A549 (cell line): Measurements from ENCODE around the gene LCOR. TPM values are rescaled to one million over a fixed set of nuclear protein-coding genes. Genes with fewer than 3 reads are reported as not detected.

ENCODE experiments used
- ATAC-seq, 2 experiments: fragments of 200-7000 bp in 1 of 2; fragments of >200 bp in 1 of 2; cut with Nextera tagmentation in 1 of 2; cut with Tn5 transposase in 1 of 2; 3 replicates each; pipeline versions ENCODE4 v1.8.0 to v1.9.1; 2018 to 2020; ENCODE audit warnings: mild to moderate bottlenecking in 1 of 2, moderate library complexity in 1 of 2
- CTCF ChIA-PET: fragments of 300-600 bp; sonication (Branson Sonifier 250); formaldehyde crosslinking; extraction: SDS; loops from one replicate; lab custom pipeline; 2021; ENCODE audit warnings: antibody characterized with exemption, inconsistent platforms; lab: Yijun Ruan, JAX
- POLR2A ChIA-PET: fragments of 350-600 bp; formaldehyde crosslinking; extraction: SDS; loops from one replicate; lab custom pipeline; 2021; ENCODE audit warnings: antibody characterized with exemption, inconsistent platforms; lab: Yijun Ruan, JAX
- DNase-seq, 2 experiments: peaks; one replicate each; pipeline versions ENCODE4 v3.0.0 to v3.0.0-alpha.2; 2011 to 2016; ENCODE audit warnings: low read depth in 1 of 2, low spot score in 1 of 2
- FAIRE-seq: peaks from 2 replicates; lab custom pipeline; 2011; peaks lifted over from hg19 to GRCh38; lab: Jason Lieb, UNC
- H3K27ac ChIP-seq, 2 experiments: fragments of >200 bp; sonication (Bioruptor Twin); formaldehyde crosslinking; 3 replicates each; pipeline ENCODE4 v1.5.1; 2016 to 2017
- H3K4me1 ChIP-seq: fragments of >200 bp; sonication (Bioruptor Twin); formaldehyde crosslinking; 3 replicates; pipeline ENCODE4 v1.6.1; 2016
- H3K4me2 ChIP-seq: fragments of >200 bp; sonication (Bioruptor Twin); formaldehyde crosslinking; 3 replicates; pipeline ENCODE4 v1.6.1; 2016
- H3K4me3 ChIP-seq: fragments of >200 bp; sonication (Bioruptor Twin); formaldehyde crosslinking; 3 replicates; pipeline ENCODE4 v1.5.1; 2016
- H3K9me3 ChIP-seq: fragments of >200 bp; sonication (Bioruptor Twin); formaldehyde crosslinking; 3 replicates; pipeline ENCODE4 v1.6.1; 2016
- CBX2 ChIP-seq: fragments of 200-600 bp; sonication (generic); IDR thresholded peaks from 2 replicates; pipeline ENCODE4 v1.6.1; 2016; ENCODE audit warnings: low read depth, mild to moderate bottlenecking, borderline replicate concordance
- EP300 ChIP-seq, 2 experiments: fragments of >200 bp; sonication (Bioruptor Twin); formaldehyde crosslinking; IDR thresholded peaks; 2 replicates in 1 of 2; 3 replicates in 1 of 2; pipeline ENCODE4 v1.6.1; 2016 to 2017
- FOSL2 ChIP-seq, 2 experiments: fragments of 450-650 bp in 1 of 2; fragments of >200 bp in 1 of 2; sonication (Bioruptor Twin) in 1 of 2; formaldehyde crosslinking; IDR thresholded peaks; 2 replicates each; pipeline versions ENCODE4 v1.5.0 to v1.6.1; 2016 to 2020; ENCODE audit warnings: mild to moderate bottlenecking in 1 of 2, moderate library complexity in 1 of 2
- HMGXB4 ChIP-seq: fragments of 250-450 bp; sonication (Bioruptor Pico); IDR thresholded peaks from 2 replicates; pipeline ENCODE4 v1.5.0; 2021; ENCODE audit warnings: mild to moderate bottlenecking, moderate library complexity, borderline replicate concordance
- JUN ChIP-seq, 2 experiments: fragments of >200 bp; sonication (Bioruptor Twin); formaldehyde crosslinking; IDR thresholded peaks; 2 replicates in 1 of 2; 3 replicates in 1 of 2; pipeline ENCODE4 v1.6.1; 2016 to 2017
- JUNB ChIP-seq: fragments of >200 bp; sonication (Bioruptor Twin); formaldehyde crosslinking; IDR thresholded peaks from 2 replicates; pipeline ENCODE4 v1.6.1; 2016
- MAX ChIP-seq: IDR thresholded peaks from 2 replicates; pipeline ENCODE4 v1.6.1; 2012
- NPAS2 ChIP-seq: fragments of 250-450 bp; sonication (Bioruptor Pico); IDR thresholded peaks from 2 replicates; pipeline ENCODE4 v1.8.0; 2022; ENCODE audit warnings: mild to moderate bottlenecking, moderate library complexity, borderline replicate concordance
- POLR2AphosphoS2 ChIP-seq: conservative IDR thresholded peaks from 2 replicates; pipeline ENCODE4 v1.6.1; 2012; ENCODE audit warnings: low read length, improper control_type of control experiment, inconsistent platforms
- RARB ChIP-seq: fragments of 250-450 bp; sonication (Bioruptor Pico); IDR thresholded peaks from 2 replicates; pipeline ENCODE4 v1.8.0; 2021; ENCODE audit warnings: mild to moderate bottlenecking, moderate library complexity
- REST ChIP-seq: fragments of 200-600 bp; sonication (generic); IDR thresholded peaks from 2 replicates; pipeline ENCODE4 v1.6.1; 2016; ENCODE audit warnings: antibody characterized with exemption, mild to moderate bottlenecking, moderate library complexity
- RFX5 ChIP-seq: fragments of 450-650 bp; IDR thresholded peaks from 2 replicates; pipeline ENCODE4 v1.7.1; 2014; ENCODE audit warnings: antibody characterized with exemption, mild to moderate bottlenecking, moderate library complexity
- RNF2 ChIP-seq: fragments of 200-600 bp; sonication (generic); IDR thresholded peaks from 2 replicates; pipeline ENCODE4 v1.6.1; 2016; ENCODE audit warnings: low read depth, mild to moderate bottlenecking, antibody characterized with exemption, moderate library complexity, borderline replicate concordance
- SMC3 ChIP-seq: fragments of >200 bp; sonication (Bioruptor Twin); formaldehyde crosslinking; IDR thresholded peaks from 3 replicates; pipeline ENCODE4 v1.6.1; 2018; ENCODE audit warnings: inconsistent platforms
- SREBF2 ChIP-seq: fragments of 450-650 bp; IDR thresholded peaks from 2 replicates; pipeline ENCODE4 v1.6.1; 2014; ENCODE audit warnings: mild to moderate bottlenecking, moderate library complexity
- TP53 ChIP-seq: fragments of 250-450 bp; sonication (Bioruptor Pico); IDR thresholded peaks from 2 replicates; pipeline ENCODE4 v1.5.0; 2021; ENCODE audit warnings: mild to moderate bottlenecking, moderate library complexity
- ZC3H11A ChIP-seq: fragments of 450-650 bp; IDR thresholded peaks from 2 replicates; pipeline ENCODE4 v1.6.1; 2014; ENCODE audit warnings: antibody characterized with exemption, mild to moderate bottlenecking
- ZNF302 ChIP-seq: fragments of 250-450 bp; sonication (Bioruptor Pico); IDR thresholded peaks from 2 replicates; pipeline ENCODE4 v1.9.0; 2021; ENCODE audit warnings: inconsistent platforms, mild to moderate bottlenecking, moderate library complexity
- WGBS: methylation state at CpG from one replicate; pipeline ENCODE4 v1.1.6; 2017; ENCODE audit errors: missing lambda C conversion rate; 5-methylcytosine and 5-hydroxymethylcytosine counted together
- polyA plus RNA-seq, 4 experiments: library from polyadenylated mRNA; depleted of rRNA in 3 of 4; stranded (reverse); fragments of >200 nt; fragmentation: RNase III in 1 of 4; extraction: RNeasy Plus Mini Kit Qiagen cat#74134 plus additional on column Dnase treatment in 1 of 4; gene quantifications; 2 replicates in 3 of 4; 3 replicates in 1 of 4; pipeline ENCODE4 v1.2.3, GENCODE V29; 2011 to 2017

LCOR gene
- polyA plus RNA-seq, 2 of the 4 experiments (the other 2 are of a cell fraction), result 4.8 to 17.6 TPM

GRCh38 chr10:96895662-96896424 lies 63.7 kb downstream of the LCOR start:
- FAIRE-seq (no peak), ATAC-seq (no peak), DNase-seq (no peak)
- POLR2A ChIA-PET, result no interaction called here
- no peak overlapping the region for H3K4me3 ChIP-seq
- H3K9me3 ChIP-seq, result no peaks in the 10 kb centered on the region
- no peak overlapping the region for H3K27ac ChIP-seq
- TF ChIP-seq MAX (no peak), CBX2 (no peak), JUNB (no peak), SREBF2 (no peak), HMGXB4 (CRISPR knock-in tag) (no peak)
- WGBS, result 94% methylated on average over 6 of the region's 6 CpGs
- 0 out of 3 replicates have a peak, but pooled peaks cover 3% of the 10 kb centered on the region for H3K4me1 ChIP-seq
- CTCF ChIA-PET, result no interaction called here
- H3K4me2 ChIP-seq, result no peak overlapping the region

GRCh38 chr10:96896884-96897589 lies 64.9 kb downstream of the LCOR start:
- CTCF ChIA-PET, result interaction anchor here (0.6 kb wide), 2 partner anchors 109 to 200 kb away, joined by 3 read pairs; no protein-coding TSS in a partner anchor
- TF ChIP-seq TP53 (CRISPR knock-in tag) (no peak), ZC3H11A (no peak), MAX (no peak), FOSL2 (IDR thresholded peaks at IDR 0.05) (no peak), FOSL2 (CRISPR knock-in tag; IDR thresholded peaks at IDR 0.05) (no peak), SMC3 (no peak), NPAS2 (no peak), ZNF302 (CRISPR knock-in tag) (no peak), JUN (IDR thresholded peaks at IDR 0.05) (no peak), EP300 (IDR thresholded peaks at IDR 0.05) (no peak)
- TF ChIP-seq, all 56 proteins: peak for 0
- H3K4me1 ChIP-seq, result 0 out of 3 replicates have a peak, but pooled peaks cover 3% of the 10 kb centered on the region
- 33% methylated on average over 1 of the region's 1 CpG for WGBS
- no peak overlapping the region for H3K27ac ChIP-seq
- no peak overlapping the region for H3K4me3 ChIP-seq
- DNase-seq (no peak), FAIRE-seq (no peak), ATAC-seq (no peak)
- H3K4me2 ChIP-seq, result no peak overlapping the region
- POLR2A ChIA-PET, result no interaction called here
- H3K9me3 ChIP-seq, result no peaks in the 10 kb centered on the region

GRCh38 chr10:96902117-96902516 lies 70.0 kb downstream of the LCOR start:
- 86% methylated on average over 1 of the region's 1 CpG for WGBS
- DNase-seq (no peak), ATAC-seq (no peak), FAIRE-seq (no peak)
- no peak overlapping the region for H3K4me3 ChIP-seq
- H3K27ac ChIP-seq, result no peak overlapping the region
- H3K9me3 ChIP-seq, result no peaks in the 10 kb centered on the region
- 0 out of 3 replicates have a peak overlapping the region, but pooled peaks have one; percentile 6 for H3K4me2 ChIP-seq
- ChIA-PET CTCF (interaction anchor here (1.3 to 1.4 kb wide), 2 partner anchors 9 to 261 kb away, joined by 3 to 5 read pairs; no protein-coding TSS in a partner anchor), POLR2A (no interaction called here)
- peaks cover 36% of the 10 kb centered on the region for H3K4me1 ChIP-seq
- TF ChIP-seq REST, result no peak
- TF ChIP-seq RFX5, result no peak
- no peak for TF ChIP-seq RNF2
- no peak for TF ChIP-seq POLR2AphosphoS2
- TF ChIP-seq RARB (CRISPR knock-in tag), result no peak
